Suppressor macrophage treated with lipopolysaccharide for 1 hour (primary cell): Measurements from ENCODE around the gene HAND1.
A peak's percentile ranks its signal among the peaks of the same experiment; 100 is the strongest.

ENCODE experiments used
- DNase-seq, 3 donors: peaks; one replicate each; pipeline ENCODE4 v3.0.0-alpha.2; 2020 to 2022

Gene HAND1

DNA sequence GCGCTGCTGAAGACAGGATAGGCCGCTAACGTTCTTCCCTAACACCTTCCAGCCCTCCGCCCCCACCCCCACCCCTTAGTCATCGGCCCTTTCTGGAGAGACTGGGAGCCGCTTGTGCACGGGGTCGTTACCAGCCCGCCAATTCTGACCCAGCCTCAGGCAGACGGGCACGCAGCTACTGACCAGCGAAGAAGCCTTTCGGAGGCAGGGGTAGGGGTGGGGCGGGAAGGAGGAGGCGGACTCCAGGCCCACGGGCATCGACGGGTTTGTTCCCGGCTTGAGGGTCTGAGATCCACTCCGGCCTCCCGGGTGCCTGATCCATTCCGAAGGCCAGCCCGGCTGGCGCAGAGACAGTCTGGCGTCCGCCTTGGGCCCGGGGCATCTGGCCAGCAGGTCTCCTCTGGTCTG lies 729 bp upstream of the HAND1 start:
- DNase-seq: no peak

DNA sequence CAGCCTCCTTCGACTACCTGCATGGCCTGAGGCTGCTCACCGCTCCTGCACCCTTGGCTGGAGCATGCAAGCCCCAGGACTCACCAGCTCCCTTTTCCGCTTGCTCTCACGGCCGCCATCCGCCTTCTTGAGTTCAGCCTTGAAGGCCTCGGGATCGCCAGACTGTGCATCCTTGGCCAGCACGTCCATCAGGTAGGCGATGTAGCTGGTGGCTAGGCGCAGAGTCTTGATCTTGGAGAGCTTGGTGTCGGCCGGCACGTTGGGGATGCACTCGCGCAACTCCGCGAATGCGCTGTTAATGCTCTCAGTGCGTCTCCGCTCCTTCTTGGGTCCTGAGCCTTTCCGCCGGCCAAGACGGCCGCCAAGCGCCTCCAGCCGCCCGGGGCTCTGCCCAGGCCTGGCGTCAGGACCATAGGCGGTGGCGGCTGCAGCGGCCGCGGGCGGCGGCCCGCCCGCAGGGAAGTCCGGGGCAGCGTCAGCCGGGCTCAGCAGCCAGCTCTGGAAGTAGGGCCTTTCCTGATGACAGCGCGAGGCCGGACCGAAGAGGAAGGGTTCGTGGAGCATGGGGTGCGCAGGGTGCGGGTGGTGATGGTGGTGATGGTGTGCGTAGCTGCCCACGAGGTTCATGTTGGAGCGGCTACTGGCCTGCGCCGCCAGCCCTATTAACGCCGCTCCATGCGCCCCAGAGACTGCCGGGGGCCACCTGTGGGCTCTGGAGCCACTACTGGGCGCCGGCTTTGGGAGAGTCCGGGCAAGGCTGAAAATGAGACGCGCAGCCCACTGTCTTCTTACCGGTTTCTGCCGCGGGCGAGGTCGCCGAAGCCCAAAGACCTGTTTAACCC lies 424 bp downstream of the HAND1 start:
- DNase-seq: peak; percentile 86 to 93 (median 86)

DNA sequence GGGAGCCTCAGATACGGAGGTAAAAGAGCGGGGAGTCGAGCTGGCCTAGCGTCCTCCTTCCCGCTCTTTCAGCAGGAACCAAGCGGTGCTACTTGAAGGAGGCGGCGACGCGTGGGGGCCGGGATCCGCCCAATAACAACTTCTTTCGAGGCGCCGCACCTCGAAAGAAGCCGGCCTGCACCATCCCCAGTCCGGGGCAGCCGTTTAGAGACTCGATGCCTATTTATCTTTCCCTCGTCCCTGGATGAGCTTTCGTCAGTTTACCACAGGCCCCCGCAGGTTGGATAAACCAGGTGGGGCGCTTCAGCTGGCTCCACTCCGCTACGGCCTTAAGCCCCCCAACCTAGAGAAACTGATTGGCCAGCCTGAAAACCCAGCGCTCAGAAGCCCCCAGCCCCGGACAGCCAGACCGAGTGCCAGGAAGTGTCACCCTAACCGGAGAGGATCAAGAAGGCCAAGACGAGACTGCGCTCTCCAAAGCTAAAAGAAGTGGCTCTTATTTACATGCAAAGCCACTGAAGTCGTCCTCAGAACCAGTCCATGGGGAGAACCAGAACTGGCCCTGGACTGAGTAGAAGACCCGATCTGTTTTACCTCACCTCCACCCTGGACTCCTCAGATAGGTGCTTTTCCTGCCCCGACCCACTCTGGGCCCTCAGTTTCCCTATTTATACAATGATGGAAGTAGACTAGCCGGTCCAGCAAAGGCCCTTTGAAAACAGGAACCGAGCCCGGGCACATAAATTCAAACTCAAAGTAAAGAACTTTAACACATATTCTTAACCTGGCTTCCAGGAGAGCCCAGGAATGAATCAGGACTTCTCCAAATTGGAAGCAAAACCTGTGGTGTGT lies 1.4 kb downstream of the HAND1 start:
- peak in 2 of 3 donors; percentile 27 to 31 for DNase-seq

DNA sequence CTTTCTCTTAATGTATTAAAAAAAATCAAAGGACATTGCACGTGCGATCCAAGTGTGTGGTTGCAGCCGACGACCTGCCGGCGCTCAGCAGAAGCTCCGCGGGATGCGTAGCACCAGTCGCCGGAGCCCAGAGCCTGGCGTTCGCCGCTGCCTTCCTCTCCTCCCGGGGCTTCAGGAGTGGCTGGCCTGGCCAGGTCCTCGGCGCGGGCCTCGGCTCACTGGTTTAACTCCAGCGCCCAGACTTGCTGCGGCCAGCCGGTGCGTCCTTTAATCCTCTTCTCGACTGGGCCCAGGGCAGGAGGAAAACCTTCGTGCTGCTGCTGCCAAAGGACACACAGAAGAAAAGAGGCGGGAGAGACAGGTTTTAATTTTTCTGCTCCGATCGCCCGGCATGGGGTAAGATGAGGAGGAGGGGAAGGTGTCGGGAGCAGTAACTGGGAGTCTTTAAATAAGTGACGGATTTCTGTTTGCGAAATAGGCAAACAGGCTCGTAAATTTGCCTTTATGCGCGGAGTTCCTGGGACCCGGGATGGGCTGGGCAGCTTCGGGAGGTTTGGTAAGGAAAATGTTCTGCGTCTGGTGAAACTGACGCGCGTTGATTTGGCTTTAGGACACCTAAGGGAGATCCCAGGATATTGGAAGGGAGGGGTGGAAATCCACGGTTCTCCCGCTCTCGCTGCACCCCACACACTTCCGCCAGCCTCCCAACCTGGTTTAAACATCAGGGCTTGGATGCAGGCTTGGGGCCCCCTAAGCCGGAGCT lies 2.3 kb downstream of the HAND1 start:
- peak in 1 of 3 donors; percentile 28 for DNase-seq

DNA sequence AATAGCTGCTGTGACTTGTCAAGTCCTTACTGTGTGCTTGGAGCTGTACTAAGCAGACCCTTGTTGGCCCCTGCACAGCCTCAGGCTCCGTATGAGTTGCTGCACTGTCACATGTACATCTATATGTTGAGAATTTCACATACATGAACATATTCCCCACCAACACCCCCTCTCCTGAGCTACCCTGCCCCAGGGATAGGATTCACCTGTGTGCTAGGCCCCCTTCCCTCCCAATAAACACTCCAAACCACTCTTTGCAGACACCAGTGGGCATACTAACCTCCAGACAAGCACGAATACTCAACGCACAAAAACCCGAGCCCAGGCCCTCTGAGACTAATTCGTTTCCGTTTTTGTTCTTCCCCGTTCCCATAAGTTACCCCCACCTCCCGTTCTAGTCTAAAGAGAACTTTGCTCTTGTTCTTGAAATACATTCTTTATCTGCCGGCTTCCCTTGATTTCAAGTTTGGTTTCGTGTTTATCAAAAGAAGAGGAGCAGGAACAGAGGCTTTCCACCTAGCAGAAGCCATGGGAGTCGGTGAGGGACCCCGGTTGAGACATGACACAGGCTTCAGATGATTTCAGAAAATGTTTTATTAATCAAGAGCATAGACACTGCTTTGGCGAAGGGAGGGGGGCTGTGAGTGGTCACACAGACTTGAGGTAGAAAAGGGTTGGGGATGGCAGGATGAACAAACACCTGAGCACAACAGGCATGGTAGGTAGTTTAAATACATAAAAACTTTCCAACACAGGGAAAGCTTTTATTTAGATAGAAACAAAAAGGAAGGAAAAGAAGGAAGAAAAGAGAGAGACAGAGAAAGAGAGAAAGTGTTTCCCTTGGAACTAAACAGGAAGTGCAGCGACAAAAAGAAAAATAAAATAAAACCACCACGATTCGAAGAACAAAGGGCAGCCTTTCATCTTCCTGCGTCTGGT lies 3.4 kb downstream of the HAND1 start:
- DNase-seq: peak in 2 of 3 donors; percentile 30 to 41

DNA sequence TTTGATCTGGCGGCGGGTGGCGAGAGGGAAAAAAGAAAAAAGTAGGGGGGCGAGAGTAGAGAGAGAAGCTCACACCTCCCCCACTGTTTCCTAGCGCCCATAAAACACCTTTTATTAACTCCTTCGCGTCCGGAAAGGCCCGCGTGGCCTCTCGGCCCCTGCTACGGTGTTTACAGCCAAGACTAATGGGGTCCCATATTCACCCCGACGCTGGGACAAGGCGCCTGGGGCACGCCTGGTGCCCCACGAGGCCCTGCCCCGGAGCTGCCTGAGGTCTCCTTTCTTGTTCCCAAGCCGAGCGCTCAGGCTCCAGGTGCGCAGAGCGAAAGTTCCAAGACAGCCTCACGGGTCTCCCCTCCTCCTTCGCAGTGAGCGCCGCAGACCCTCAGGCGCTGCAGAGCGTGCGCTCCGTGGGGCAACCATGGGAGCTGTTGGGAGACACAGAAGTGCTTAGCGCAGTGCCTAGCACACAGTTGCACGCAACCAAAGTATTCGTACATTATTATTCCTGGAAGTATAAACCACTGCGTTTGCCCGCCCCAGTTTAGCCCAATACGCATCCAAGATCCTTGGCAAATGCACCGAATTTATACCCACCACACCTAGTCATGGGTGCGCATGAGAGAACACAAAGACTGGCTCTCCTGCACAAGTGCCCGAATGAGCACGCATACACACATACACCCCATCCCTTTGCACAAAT lies 4.3 kb downstream of the HAND1 start:
- no peak for DNase-seq

DNA sequence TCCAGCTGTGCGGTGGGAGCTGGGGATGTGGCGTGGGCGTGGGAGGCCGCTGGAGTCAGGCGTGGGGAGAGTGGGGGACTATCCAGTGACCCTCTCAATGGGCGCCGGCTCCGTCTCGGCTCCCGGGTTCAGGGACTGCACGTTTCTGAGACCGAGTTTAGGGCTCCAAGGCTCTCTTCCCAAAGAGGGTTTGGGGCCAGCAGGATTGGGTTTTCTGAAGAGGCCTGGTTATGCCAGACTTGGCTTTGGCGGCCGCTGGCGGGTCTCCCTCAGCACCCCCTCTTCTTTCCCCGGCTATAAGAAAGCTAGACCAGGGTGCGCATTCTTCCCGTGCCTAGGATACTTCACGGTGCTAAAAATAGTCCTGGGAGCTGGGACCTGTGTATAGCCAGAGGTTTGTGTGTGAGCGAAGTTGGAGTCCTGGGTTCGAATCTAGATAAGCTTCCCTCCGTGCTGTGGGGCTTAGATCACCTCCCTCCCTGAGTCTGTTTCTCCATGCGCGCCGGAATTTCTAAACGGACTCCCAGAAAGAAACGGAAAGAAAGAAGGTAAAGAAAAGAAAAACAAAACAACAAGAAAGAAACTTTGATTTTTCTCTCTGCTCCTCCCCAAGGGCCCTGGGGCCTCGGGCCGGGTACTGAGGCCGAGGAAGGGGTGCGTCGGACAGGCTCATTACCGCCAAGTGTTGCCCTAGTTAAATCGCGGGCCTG lies 5.0 kb downstream of the HAND1 start:
- DNase-seq: no peak

DNA sequence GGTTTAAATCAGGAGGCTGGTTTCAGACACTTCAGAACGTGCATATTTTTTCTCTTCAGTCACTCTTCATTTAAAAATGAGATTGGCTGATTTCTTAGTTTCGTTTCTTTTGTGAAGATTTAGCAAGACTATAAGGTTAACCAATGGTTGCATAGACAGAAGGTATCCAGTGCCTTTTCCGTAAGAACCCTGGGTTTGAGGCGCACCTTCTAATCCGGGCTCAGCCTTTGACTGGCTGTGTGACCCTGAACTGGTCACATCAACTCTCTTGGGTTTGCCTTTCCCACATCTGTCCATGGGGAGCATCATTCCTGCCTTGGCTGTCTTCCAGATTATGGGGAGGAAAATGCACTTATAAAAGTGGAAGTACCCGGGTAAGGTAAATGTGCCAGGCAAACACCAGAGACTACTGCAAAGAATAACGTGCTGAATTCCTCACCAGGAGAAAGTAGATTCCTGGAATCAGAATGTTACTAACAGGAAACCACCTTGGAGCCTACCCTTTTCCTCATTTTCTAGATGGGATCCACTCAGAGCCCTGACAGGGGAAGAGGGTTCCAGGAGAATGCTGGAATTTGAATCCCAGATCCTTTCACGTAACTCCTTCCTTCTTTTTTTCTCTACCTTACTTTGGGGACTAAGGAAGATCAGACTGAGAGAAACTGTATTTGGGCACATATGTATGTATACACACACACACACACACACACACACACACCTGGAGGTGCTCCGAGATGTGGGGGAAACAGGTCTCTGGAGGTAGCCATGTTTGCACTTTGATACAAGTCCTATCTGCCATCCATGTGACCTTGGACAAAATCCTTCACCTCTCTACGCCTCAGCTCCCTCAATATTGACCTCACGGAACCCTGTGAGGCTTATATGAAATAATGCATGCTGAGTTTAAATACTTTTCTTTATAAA lies 6.8 kb downstream of the HAND1 start:
- no peak for DNase-seq

DNA sequence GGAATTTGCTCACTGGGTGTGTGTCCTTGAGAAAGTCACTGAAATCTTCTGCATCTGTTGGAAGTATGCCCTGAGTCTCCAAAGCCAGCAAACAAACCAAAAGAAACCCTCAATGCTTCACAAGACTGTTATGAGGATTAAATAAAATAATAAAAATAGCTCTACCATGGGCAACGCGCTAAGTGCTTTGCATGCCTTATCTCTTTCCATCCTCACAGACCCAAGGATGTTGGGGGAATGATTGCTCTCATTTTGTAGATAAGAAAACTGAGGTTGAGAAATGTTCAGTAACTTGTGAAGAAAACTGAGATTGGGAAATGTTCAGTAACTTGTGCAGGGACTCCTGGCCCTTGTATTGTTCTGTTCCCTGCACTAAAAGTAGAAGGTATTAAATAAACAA lies 7.9 kb downstream of the HAND1 start:
- no peak for DNase-seq

DNA sequence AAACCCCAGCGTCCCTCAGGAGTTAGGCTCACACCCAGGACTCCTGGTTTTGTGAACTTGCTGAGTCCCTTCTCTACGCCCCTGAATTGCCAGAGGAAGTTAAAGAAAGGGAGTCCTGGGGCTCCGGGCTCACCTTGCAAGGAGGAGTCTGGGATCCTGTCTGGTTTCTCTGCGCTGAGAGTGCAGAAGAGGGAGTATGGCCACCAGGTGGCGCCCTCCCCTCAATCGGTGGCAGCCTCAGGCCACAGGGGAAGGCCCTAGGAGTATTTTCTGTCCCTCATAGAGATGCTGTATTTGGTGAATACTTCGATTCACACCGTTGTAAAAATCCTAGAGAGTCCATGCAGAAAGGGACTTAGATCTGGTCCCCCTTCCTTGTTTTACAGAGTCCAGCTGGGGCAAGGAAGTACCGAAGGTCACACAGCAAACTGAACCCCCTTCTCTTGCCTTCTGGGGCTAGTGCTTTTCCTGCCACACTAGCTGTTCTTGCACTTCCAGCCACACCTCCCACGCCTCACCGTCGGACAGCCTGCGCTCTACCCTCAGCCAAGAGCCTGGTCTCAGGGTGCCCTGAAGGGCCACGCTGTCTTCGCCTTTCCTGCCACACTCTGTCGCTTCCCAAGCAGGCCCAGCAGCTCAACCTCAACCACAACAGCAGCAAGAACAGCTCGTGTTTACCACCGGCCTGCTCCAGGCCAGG lies 10.2 kb downstream of the HAND1 start:
- peak; percentile 73 to 90 (median 81) for DNase-seq

DNA sequence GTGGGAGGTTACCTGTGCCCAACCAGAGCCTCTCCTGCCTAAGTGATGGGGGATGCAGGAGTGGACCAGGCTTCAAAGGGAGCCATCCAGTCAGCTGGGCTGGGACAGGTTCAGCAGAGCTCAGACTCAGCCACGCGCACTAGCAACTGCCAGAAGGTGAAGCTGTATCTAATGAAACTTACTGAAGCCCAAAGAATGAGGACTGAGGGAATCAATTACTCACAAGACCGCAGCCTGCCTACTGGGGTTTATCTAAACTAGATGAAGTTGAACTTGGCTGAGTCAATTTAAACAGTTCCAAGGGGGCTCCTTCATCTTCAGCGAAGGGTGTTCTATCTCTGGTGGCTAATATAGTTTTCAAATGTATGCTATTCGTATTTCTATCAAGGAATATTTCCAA lies 11.4 kb downstream of the HAND1 start:
- DNase-seq: no peak

DNA sequence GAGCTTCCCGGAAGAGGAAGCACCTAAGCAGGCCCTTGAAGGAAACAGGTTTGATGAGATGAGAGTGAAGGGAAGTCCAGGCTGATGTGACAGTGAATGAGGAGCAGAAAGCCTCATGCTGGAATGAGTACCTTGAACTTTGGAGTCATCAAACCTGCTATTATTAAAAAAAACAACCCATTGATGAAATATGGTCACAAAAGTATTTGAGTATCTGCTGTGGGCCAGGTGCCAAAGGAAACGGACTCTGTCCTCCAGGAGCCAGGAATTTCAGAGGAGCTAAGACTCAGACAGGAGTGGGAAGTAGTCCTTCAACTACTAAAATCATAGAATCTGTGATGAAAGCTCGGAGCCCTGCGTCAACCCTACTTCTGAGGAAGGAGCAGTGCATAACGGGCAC lies 11.9 kb downstream of the HAND1 start:
- no peak for DNase-seq

DNA sequence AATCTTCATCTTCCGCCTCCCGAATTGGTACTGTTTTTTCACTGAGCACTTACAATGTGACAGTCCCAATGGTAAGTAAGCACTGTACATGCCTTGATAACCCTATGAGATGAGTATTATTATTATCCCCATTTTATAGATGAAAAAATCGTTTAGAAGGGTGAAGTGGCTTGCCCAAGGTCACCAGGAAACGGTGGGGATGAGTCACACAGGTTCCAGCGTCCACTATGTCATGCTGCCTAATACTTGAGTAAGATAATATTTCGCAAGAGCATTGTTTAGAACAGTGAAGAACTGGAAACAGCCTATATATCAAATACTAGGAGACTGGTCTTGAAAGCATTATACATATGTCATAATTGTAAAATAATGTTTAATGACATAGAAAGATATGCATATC lies 12.9 kb downstream of the HAND1 start:
- peak; percentile 53 to 78 (median 69) for DNase-seq

DNA sequence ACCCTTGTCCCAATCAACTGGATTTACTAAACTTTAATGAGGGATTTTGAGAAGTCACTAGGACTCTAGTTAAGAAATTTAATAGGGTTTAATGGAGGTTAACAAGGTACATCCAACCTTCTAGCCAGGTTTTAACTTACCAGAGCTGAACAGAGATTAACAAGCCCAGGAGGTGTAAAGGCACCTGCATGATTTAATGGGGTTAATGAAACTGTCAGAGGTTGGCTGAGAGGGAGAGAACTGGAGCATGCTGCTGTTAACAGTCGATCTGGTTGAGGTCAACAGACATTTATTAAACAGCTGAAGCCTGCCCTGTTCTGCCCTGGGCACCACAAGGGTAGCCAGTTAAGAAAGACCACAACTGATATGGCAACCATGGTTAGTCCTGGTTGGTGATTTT lies 13.6 kb downstream of the HAND1 start:
- no peak for DNase-seq

DNA sequence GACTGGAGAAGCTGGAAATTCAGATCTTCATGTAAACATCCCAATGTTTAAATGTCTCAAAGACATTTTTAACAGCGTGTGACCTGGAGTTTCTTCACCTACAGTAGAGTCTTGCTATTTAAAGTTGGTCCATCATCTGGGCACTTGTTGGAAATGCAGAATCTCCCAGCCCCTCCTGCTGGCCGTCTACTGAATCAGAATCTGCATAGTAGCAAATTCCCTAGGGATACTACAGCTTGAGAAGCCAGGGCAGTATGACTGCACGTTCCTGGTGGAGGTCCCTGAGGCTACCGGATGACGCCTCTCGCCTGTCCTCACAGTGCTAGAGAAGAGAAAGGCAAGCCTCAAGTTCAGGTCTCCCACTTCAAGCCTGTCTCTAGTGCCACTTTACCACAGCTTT lies 16.5 kb downstream of the HAND1 start:
- no peak for DNase-seq

DNA sequence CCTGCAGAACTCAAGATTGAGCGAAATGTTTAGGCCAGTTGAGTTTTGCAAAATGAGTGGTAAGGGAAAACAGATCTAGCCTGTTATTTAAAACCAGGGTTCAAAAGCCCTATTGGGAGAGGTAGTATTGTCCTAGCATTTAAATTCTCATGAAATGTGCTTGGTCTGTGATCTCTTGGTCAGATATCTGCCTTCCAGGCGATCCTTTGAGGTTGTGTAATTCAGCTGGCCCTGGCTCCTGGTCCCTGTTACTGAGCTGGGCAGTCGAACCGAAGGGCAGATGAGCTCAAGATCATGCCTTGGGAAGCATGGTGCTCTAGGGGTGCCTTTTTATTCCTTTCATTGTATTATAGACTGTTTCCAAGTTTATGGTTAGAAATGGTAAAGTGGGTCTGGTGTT lies 17.9 kb downstream of the HAND1 start:
- DNase-seq: no peak

DNA sequence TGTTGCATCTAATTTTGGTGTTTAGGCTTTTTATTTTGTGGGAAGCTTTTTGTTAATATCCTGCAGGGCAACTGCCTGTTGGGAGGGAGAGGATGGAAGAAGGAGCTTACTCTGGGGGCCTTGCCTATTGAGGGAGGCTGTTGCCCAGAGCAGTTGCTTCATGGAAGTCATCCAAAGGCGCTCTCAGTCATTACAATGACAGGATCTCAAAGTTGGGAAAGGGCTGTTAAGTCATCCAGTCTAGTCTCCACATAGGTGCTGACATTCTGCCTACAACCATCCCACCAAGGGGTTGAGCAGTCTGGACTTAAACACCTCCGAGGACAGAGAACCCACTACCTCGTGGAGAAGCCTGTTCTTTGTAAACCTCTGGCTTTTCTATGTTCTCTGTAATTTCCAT lies 19.0 kb downstream of the HAND1 start:
- no peak for DNase-seq

DNA sequence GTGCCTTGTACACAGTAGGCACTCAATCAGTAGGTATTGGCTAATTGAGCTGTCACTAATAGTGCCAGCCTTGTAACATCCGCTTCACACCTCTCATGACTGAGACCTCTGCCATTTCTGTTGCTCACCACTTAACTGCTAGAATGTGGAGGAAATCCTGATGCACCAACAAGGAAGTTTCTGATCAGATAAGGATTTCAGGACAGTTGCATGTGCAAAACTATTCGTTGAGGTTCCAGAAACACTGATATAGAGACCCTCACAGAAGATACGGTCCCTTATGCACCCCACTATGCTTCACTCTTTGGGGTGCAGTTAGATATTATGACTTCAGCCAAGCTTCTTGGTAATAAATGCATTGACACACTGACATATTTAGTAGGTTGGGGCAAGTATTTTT lies 21.5 kb downstream of the HAND1 start:
- DNase-seq: no peak

DNA sequence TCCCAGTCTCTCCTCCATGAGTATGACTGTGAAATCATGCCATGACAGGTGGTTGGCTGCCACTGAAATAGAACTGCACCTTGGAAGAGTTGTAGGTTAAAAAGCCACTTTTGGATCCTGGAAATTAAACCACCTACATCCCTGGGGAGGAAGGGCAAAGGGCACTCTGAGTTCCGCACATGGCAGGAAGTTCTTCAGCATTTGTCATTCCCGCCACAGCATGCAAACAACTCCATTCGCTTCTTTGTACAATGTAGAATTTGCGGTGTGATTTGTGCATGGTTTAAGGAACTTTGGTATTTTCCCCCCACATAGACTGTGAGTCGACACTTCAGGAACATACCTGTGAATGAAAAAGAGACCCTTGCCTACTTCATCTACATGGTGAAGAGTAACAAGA lies 22.4 kb downstream of the HAND1 start:
- DNase-seq: no peak
